NCI-H69 (cell line): Measurements from ENCODE around the gene INPP5D.
"Not testable (repeated sequence)": the region's sequence is repeated elsewhere in the genome, so short reads cannot be mapped to it uniquely, and the experiment has no call there.

Experiments used
- DNase-seq: peaks from one replicate; lab custom pipeline; 2025; lab: John Stamatoyannopoulos, UW

INPP5D gene

GRCh38 chr2:233174137-233174536, 114.0 kb downstream of the INPP5D start:
- DNase-seq: no peak

GRCh38 chr2:233178994-233179847, 119.1 kb downstream of the INPP5D start:
- peak; percentile 43 for DNase-seq

GRCh38 chr2:233179848-233180366, 119.8 kb downstream of the INPP5D start:
- no peak for DNase-seq

GRCh38 chr2:233183869-233184418, 123.8 kb downstream of the INPP5D start:
- DNase-seq: no peak

DNA sequence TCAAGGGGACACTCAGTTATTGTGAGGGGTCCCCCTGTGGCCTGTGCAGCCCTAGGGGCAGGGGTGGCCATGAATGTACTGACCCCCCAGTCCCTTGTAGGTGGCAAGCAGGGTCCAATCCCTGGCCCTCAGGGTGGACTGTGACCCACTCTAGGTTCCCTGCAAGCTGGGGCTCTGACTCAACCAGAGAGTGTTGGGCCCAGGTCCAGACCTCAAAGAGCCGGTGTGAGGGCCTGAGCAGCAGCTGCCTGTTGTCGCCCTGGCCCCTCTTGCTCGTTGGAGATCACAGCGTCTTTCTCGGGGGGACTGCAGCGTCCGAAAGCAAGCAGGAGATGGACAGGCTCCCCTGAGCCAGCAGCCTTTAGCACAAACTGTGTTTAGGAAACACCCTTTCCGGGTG, 124.5 kb downstream of the INPP5D start:
- DNase-seq: no peak

DNA sequence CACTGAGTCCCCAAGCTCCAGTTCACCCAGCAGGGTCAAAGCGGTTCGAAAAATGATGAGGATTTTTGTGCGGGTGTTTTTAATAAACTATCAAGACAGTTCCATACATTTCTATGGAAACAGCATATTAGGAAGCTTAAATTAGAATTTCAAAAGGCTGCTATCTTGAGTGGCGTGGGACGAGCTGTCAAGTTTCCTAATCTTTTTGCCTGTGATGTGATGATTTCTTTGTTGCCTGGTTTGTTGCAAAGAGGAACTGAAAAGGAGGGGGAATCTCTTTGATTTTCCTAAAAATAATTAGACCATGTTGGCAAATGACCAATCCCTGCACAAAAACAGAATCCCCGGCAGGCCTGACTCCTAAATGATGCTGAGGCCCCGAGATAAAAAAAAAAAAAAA, 125.2 kb downstream of the INPP5D start:
- no peak for DNase-seq

- DNase-seq: no peak
These were observed 125.8 kb downstream of the INPP5D start for GRCh38 chr2:233185963-233186362.

- no peak for DNase-seq
These were observed 126.7 kb downstream of the INPP5D start for GRCh38 chr2:233186851-233187250.

DNA sequence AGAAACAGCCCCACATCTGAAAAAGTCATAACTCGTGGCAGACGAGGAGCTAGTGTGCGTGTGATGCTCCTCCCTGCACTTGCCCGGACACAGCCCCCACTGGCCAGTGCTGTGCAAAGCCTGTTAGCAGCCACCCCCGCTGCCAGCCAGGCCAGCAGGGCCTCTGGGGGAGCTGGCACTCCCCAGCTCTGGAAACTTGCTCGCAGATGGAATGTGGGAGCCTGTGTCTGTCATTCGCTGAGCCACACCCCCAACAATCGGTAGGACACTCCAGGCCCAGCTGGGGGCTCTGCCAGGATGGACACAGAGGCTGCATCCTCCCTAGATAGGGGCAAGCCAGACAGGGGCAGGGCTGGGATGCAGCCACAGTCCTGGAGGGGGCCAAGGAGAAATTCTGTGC, 128.9 kb downstream of the INPP5D start:
- no peak for DNase-seq

- DNase-seq: not testable (repeated sequence)
These were observed 130.9 kb downstream of the INPP5D start for GRCh38 chr2:233191016-233191415.

DNA sequence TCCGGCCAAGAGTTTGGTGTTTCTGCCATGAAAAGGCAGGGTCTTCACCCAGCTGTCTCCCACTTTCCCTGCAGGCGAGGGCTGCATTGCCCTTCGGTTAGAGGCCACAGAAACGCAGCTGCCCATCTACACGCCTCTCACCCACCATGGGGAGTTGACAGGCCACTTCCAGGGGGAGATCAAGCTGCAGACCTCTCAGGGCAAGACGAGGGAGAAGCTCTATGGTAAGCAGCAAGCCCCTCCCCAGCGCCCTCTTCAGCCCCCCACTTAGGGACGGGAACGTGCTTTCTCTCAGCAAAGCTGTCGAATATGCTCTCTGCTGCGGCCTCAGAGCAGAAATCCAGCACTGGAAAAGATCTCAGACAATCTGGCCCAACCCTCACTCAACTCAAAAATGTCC, 133.6 kb downstream of the INPP5D start:
- no peak for DNase-seq

DNA sequence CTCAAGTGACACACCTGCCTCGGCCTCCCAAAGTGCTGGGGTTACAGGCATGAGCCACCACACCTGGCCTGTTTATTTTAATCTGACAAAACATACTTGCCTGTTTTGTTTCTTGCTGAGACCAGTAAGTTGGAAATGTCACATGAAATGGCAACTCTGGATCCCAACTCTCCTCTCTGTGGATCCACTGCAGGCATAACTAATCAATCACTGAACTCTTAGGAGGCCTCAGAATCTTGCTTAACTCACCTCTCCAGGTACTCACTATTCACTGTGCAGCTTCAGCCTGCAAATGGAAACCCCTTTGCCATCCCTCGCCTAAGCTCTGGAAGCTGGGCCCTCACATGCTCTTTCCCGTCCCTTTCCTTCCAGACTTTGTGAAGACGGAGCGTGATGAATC, 134.9 kb downstream of the INPP5D start:
- no peak for DNase-seq

- no peak for DNase-seq
These were observed 136.9 kb downstream of the INPP5D start for GRCh38 chr2:233197022-233197421.

GRCh38 chr2:233198026-233198425, 137.9 kb downstream of the INPP5D start:
- DNase-seq: no peak

GRCh38 chr2:233199870-233200269, 139.7 kb downstream of the INPP5D start:
- DNase-seq: no peak

DNA sequence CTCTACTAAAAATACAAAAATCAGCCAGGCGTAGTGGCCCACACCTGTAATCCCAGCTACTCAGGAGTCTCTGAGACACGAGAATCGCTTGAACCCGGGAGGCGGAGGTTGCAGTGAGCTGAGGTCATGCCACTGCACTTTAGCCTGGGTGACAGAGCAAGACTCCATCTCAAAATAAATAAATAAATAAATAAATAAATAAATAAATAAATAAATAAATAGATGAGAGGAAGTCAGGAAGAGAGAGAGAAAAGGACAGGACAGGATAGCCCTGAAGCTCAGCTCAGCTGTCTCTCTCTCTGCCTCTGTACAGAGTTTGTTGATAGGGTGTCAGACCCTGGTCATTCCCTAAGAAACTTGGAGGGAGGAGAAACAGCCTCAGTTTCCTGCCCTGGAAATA, 140.6 kb downstream of the INPP5D start:
- DNase-seq: not testable (repeated sequence)

DNA sequence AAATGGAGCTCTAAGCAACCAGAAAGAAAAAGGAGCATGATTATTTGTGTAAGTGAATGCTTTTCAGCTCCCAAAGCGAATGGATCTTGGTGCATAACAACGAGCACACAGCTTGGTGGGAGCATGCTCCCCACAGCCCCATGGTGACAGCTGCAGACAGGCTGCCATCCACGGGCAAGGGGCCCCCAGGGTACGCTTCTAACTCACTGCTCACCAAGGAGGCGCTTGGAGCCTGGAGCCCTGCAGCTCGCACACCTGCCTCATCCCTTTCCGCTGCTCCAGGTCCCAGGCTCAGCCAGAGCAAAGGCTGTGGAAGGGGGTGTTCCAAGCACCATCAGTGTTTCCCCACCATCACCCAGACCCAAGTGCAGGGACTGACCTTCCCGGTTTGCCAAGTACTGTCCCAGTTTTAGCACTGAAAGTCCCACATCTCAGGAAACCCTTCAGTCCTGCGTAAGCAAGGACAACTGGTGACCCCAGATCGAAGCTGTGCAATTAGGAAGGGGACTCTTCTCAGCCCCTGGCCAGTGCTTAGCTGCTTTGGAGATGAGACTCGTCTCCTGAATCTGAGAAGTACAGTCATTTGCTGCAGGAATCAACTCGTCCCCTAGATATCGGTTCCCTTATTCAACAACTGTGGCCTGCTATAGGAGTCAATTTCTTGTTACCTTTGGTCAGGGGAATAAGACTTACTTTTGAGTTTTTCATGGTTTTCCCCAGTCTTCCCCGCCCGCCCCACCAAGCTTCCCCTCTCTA, 141.3 kb downstream of the INPP5D start:
- no peak for DNase-seq

DNA sequence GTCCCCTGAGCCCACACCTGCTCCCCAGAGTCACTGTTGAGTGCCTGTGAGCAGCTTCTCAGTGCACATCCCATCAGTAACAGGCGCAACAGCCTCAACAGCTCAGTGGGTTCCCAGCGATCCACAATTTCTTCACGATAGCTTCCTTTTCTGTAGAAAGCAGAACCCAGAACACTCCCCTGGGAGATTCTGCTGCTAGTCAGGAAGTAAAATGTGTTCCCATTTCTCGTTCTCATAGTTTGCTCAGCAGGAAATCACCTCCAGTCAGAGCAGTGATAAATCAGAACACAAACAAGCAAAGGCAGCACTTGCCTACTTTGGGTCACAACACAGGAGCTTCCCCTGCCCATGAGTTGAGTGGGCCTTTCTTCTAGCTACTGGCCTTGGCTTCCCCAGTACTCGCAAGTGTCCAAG, 142.4 kb downstream of the INPP5D start:
- DNase-seq: no peak

DNA sequence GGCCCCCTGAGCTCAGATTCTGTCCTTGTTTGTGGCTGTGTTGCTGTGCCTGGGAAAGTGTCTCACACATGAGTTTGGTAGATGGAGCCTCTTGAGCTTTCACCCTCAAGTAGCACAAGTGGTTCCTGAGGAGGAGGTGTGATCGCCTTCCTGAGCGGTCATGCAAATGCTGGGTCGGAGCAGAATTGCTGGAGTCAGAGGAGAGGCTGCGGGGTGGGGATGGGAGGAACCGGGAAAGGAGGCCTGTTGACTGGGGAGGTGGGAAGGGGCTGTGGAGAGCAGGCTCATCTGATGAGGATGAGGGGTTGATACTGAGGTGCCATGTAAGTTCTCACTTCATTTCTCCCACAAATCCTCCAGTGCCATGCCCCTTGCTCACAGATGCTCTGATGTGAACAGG, 142.9 kb downstream of the INPP5D start:
- no peak for DNase-seq

DNA sequence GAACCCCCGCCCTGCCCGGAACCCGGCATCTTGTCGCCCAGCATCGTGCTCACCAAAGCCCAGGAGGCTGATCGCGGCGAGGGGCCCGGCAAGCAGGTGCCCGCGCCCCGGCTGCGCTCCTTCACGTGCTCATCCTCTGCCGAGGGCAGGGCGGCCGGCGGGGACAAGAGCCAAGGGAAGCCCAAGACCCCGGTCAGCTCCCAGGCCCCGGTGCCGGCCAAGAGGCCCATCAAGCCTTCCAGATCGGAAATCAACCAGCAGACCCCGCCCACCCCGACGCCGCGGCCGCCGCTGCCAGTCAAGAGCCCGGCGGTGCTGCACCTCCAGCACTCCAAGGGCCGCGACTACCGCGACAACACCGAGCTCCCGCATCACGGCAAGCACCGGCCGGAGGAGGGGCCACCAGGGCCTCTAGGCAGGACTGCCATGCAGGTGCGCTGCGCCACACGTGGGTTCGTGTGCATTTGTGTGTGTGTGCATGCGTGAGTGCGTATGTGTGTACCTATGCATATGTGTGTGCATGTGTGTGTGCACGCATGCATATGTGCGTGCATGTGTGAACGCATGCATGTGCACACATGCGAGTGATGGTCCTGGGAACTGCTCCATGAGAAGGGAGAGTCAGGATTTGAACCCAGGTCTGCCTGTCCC, 144.3 kb downstream of the INPP5D start:
- no peak for DNase-seq

GRCh38 chr2:233208382-233209116, 148.4 kb downstream of the INPP5D start:
- DNase-seq: no peak

GRCh38 chr2:233209117-233209532, 149.0 kb downstream of the INPP5D start:
- DNase-seq: no peak
